Endothelial cell of umbilical vein (primary cell): ENCODE data around the gene PCDH9. TPM values are rescaled to one million over a fixed set of nuclear protein-coding genes. Genes with fewer than 3 reads are reported as not detected.

Source experiments
- BruUV-seq: library from RNA; stranded (reverse); fragments of 400-500 nt; replicated peaks from 2 replicates; lab custom pipeline; 2021; lab: Mats Ljungman, UMichigan
- CTCF ChIA-PET: fragments of 300-600, 350-600 bp; sonication (Branson Sonifier 250); formaldehyde crosslinking; loops from one replicate; lab custom pipeline; 2021; ENCODE audit warnings: antibody characterized with exemption, inconsistent platforms; lab: Charles Lee
- POLR2A ChIA-PET: fragments of 300-600, 350-600 bp; sonication (Branson Sonifier 250); formaldehyde crosslinking; loops from one replicate; lab custom pipeline; 2021; ENCODE audit warnings: antibody characterized with exemption, inconsistent platforms; lab: Charles Lee
- DNase-seq: peaks from one replicate; pipeline ENCODE4 v3.0.0-alpha.2; 2011; ENCODE audit warnings: low read depth, low spot score
- FAIRE-seq: peaks from 2 replicates; lab custom pipeline; 2011; peaks lifted over from hg19 to GRCh38; lab: Jason Lieb, UNC
- H2AFZ ChIP-seq: 2 replicates; pipeline ENCODE4 v1.6.0; 2012; ENCODE audit warnings: low read depth, low read length, control low read depth, inconsistent platforms
- H3K27ac ChIP-seq: 2 replicates; pipeline ENCODE4 v1.5.1; 2011; ENCODE audit warnings: low read depth, mild to moderate bottlenecking, control low read depth, low read length, moderate library complexity; ENCODE audit not compliant: insufficient read depth
- H3K27me3 ChIP-seq, 2 experiments: 2 replicates each; pipeline versions ENCODE4 v1.6.0 to v1.6.1; 2011; ENCODE audit warnings: low read length in 2 of 2, mixed read lengths in 1 of 2; ENCODE audit not compliant: control insufficient read depth in 2 of 2, insufficient read depth in 2 of 2
- H3K36me3 ChIP-seq, 2 experiments: 2 replicates in 1 of 2; 3 replicates in 1 of 2; pipeline ENCODE4 v1.5.1; 2011; ENCODE audit warnings: low read length in 2 of 2, mild to moderate bottlenecking in 1 of 2, moderate library complexity in 1 of 2; ENCODE audit not compliant: control insufficient read depth in 2 of 2, insufficient read depth in 2 of 2; ENCODE audit errors: extremely low read depth in 1 of 2
- H3K4me1 ChIP-seq: 3 replicates; pipeline ENCODE4 v1.5.1; 2011; ENCODE audit warnings: mild to moderate bottlenecking, low read length; ENCODE audit not compliant: control insufficient read depth, insufficient read depth; ENCODE audit errors: extremely low read depth
- H3K4me2 ChIP-seq: 2 replicates; pipeline ENCODE4 v1.6.1; 2011; ENCODE audit warnings: low read length, control low read depth, mixed read lengths; ENCODE audit not compliant: insufficient read depth
- H3K4me3 ChIP-seq, 3 experiments: fragments of 200-600 bp in 1 of 3; sonication (generic), shearing (Covaris generic) in 1 of 3; replicated peaks in 1 of 3; 2 replicates each; pipeline ENCODE4 v1.5.1; 2011 to 2016; ENCODE audit warnings: control low read depth in 3 of 3, low read length in 3 of 3, mild to moderate bottlenecking in 2 of 3, inconsistent platforms in 1 of 3, low read depth in 1 of 3, moderate library complexity in 1 of 3; ENCODE audit not compliant: insufficient read depth in 1 of 3
- H3K79me2 ChIP-seq: 2 replicates; pipeline ENCODE4 v1.6.0; 2012; ENCODE audit warnings: low read length, inconsistent platforms; ENCODE audit not compliant: control insufficient read depth, insufficient read depth
- H3K9ac ChIP-seq: replicated peaks from 2 replicates; pipeline ENCODE3; 2011; ENCODE audit warnings: low read length, control low read depth; ENCODE audit not compliant: insufficient read depth; ENCODE audit errors: extremely low read depth
- H3K9me1 ChIP-seq: replicated peaks from 3 replicates; pipeline ENCODE4 v1.6.0; 2011; ENCODE audit warnings: mild to moderate bottlenecking, low read length; ENCODE audit not compliant: control insufficient read depth, insufficient read depth; ENCODE audit errors: extremely low read depth
- H3K9me3 ChIP-seq: replicated peaks from 2 replicates; pipeline ENCODE4 v1.5.1; 2012; ENCODE audit warnings: low read length, inconsistent platforms; ENCODE audit not compliant: control insufficient read depth, insufficient read depth
- H4K20me1 ChIP-seq: replicated peaks from 2 replicates; pipeline ENCODE3; 2011; ENCODE audit warnings: mild to moderate bottlenecking, low read length; ENCODE audit not compliant: control insufficient read depth, insufficient read depth; ENCODE audit errors: extremely low read depth
- EZH2 ChIP-seq: IDR thresholded peaks from 2 replicates; pipeline ENCODE4 v1.6.1; 2012; ENCODE audit warnings: borderline replicate concordance, low read depth, mild to moderate bottlenecking, moderate library complexity, low read length, inconsistent platforms; ENCODE audit not compliant: severe bottlenecking
- FOS ChIP-seq: IDR thresholded peaks from 2 replicates; pipeline ENCODE4 v1.6.1; 2011; ENCODE audit warnings: mild to moderate bottlenecking, low read length, moderate library complexity, borderline replicate concordance; ENCODE audit not compliant: insufficient read depth
- GATA2 ChIP-seq: IDR thresholded peaks from 2 replicates; pipeline ENCODE4 v1.7.0; 2011; ENCODE audit warnings: low read depth, mild to moderate bottlenecking, moderate library complexity, mixed read lengths, low read length; ENCODE audit not compliant: insufficient read length, insufficient read depth
- JUN ChIP-seq: IDR thresholded peaks from 2 replicates; pipeline ENCODE4 v1.6.1; 2011; ENCODE audit warnings: borderline replicate concordance, low read depth; ENCODE audit not compliant: insufficient read length, insufficient read depth
- MYC ChIP-seq: IDR thresholded peaks from one replicate; pipeline ENCODE4 v1.6.1; 2011; ENCODE audit warnings: mild to moderate bottlenecking, low read depth, low read length
- POLR2A ChIP-seq: IDR thresholded peaks from 2 replicates; pipeline ENCODE4 v1.6.1; 2012; ENCODE audit warnings: low read depth, mild to moderate bottlenecking, control low read depth, low read length
- POLR2AphosphoS5 ChIP-seq: IDR thresholded peaks from 2 replicates; pipeline ENCODE4 v1.6.1; 2012; ENCODE audit warnings: low read depth, mild to moderate bottlenecking, control low read depth, low read length, moderate library complexity; ENCODE audit not compliant: insufficient read depth
- dilution Hi-C: fragments of 300-500 bp; cut with MboI; formaldehyde crosslinking; loops from one replicate; pipeline ENCODE4 v1.15.0; 2019; ENCODE audit warnings: low sequenced_read_pairs; ENCODE audit not compliant: extremely low pct_ligation_motif_present
- intact Hi-C: fragments of 100-400 bp; cut with micrococcal nuclease; formaldehyde crosslinking; loops from one replicate; pipeline ENCODE4 v1.10.0; 2022
- polyA plus RNA-seq, 4 experiments: library from polyadenylated mRNA; depleted of rRNA in 3 of 4; stranded (reverse) in 3 of 4; unstranded in 1 of 4; fragments of >200 nt; gene quantifications; 2 replicates each; pipeline versions ENCODE4 v1.2.1 to v1.2.3, GENCODE V29; 2011 to 2012; ENCODE audit warnings: missing spikeins in 1 of 4
- total RNA-seq: library from RNA; stranded (reverse); gene quantifications from 2 replicates; pipeline ENCODE4 v1.2.3, GENCODE V29; 2021
- TF ChIP-seq, protein P1 (sequence below): IDR thresholded peaks from 2 replicates; pipeline ENCODE4 v1.6.1; 2011; ENCODE audit not compliant: insufficient read depth, insufficient read length

The PCDH9 gene
- total and polyA plus RNA-seq, 2 donors (not counting 3 experiments of a cell fraction or from before 2014, with no cell fraction given) = 1.1 to 5.2 TPM

DNA sequence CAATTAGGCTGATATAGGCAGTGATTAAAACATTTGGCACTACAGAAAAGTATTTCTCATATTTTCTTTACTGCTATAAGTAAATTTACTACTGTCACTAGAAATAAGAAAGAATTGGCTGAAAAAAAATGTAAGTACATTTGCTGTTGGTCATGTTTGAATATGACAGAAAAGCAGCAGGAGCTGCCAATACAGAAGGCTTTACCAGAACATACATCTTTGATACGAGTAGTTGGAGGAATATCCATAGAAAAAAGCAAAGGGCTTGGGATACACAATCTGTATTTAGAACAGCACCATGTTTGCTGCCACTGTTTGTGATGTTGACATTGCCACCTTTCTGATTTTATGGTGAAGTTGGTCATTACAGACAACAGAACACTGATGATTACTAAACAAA, 21.6 kb downstream of the PCDH9 start:
- POLR2A ChIA-PET = no interaction called here
- H3K4me3 ChIP-seq = no peak overlapping the region
- no peak for TF ChIP-seq GATA2
- no peak for TF ChIP-seq POLR2AphosphoS5
- TF ChIP-seq, protein P1, sequence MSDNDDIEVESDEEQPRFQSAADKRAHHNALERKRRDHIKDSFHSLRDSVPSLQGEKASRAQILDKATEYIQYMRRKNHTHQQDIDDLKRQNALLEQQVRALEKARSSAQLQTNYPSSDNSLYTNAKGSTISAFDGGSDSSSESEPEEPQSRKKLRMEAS = no peak
- no peak for TF ChIP-seq JUN
- TF ChIP-seq FOS = no peak
- no peak for TF ChIP-seq MYC
- no peak overlapping the region for H3K27ac ChIP-seq
- intact Hi-C loops = no loop called here
- CTCF ChIA-PET = interaction anchor here (1.1 kb wide), 1 partner anchor 214 kb away, joined by 3 read pairs; no protein-coding TSS in a partner anchor
- no peak overlapping the region for H2AFZ ChIP-seq
- no peaks in the 10 kb centered on the region for H3K4me1 ChIP-seq
- H3K9ac ChIP-seq = no peak overlapping the region
- H3K27me3 ChIP-seq = no peaks in the 10 kb centered on the region
- H3K36me3 ChIP-seq = no peaks in the 10 kb centered on the region
- FAIRE-seq (no peak), DNase-seq (no peak)
- no peak overlapping the region for H3K4me2 ChIP-seq
- no peaks in the 10 kb centered on the region for H3K9me1 ChIP-seq
- dilution Hi-C loops = no loop called here
- H3K9me3 ChIP-seq = no peaks in the 10 kb centered on the region
- no peaks in the 10 kb centered on the region for H4K20me1 ChIP-seq
- H3K79me2 ChIP-seq = no peaks in the 10 kb centered on the region
- no TSS peak for BruUV-seq

DNA sequence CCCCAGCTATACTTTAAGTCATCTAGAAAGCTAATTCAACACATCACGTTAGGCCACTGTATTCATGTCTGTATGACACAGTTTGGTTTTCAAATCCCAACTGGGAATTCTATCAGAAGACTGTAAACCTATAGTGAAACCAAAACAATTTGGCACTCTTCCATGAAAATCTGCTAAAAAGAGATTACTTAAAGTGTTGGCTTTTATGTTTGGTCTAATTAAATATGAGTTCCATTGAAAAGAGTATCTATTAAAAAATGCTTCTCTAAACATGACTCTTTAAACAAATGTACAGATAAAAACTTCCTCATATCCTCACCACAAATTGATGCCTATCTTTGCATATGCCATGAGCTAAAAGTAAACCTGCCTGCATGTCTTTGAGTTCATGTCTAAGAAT, 25.4 kb downstream of the PCDH9 start:
- no peak overlapping the region for H3K9ac ChIP-seq
- no peaks in the 10 kb centered on the region for H3K36me3 ChIP-seq
- H3K79me2 ChIP-seq = no peaks in the 10 kb centered on the region
- no peaks in the 10 kb centered on the region for H3K27me3 ChIP-seq
- no peak overlapping the region for H3K27ac ChIP-seq
- POLR2A ChIA-PET = no interaction called here
- no peak overlapping the region for H3K4me3 ChIP-seq
- TF ChIP-seq GATA2 (no peak), MYC (no peak), EZH2 (no peak), POLR2AphosphoS5 (no peak), POLR2A (no peak)
- no peaks in the 10 kb centered on the region for H4K20me1 ChIP-seq
- BruUV-seq = no TSS peak
- H3K4me1 ChIP-seq = no peaks in the 10 kb centered on the region
- DNase-seq (no peak), FAIRE-seq (no peak)
- no peaks in the 10 kb centered on the region for H3K9me1 ChIP-seq
- H3K9me3 ChIP-seq = no peaks in the 10 kb centered on the region
- intact Hi-C loops = no loop called here
- no peak overlapping the region for H2AFZ ChIP-seq
- CTCF ChIA-PET = no interaction called here
- dilution Hi-C loops = no loop called here
- H3K4me2 ChIP-seq = no peak overlapping the region
